Putamen (tissue), 1 donor: ENCODE measurements around the gene PLPP1.
"Not testable (repeated sequence)": the region's sequence is repeated elsewhere in the genome, so short reads cannot be mapped to it uniquely, and the experiment has no call there.

ENCODE experiments used
- DNase-seq: peaks from one replicate; pipeline ENCODE4 v3.0.0-alpha.2; 2016; ENCODE audit warnings: low spot score

Gene PLPP1

DNA sequence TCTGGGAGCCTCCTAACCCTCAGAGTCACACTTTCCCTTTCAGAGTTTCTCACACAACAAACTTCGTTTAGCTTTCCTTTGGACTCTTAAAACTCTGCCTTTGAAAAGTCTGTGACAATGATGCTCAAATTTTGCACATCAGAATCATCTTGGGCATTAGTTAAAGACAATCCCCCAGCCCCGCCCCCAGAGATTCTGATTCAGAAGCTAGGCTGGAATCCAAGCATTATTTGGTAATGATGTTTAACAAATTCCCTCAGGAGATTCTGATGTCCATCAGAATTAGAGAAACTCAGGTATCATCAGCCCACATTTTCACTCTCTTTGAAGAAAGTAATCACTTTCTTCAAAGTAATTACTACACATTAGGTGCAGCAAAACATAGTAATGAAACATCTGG is 9.6 kb upstream of the PLPP1 start:
- no peak for DNase-seq

DNA sequence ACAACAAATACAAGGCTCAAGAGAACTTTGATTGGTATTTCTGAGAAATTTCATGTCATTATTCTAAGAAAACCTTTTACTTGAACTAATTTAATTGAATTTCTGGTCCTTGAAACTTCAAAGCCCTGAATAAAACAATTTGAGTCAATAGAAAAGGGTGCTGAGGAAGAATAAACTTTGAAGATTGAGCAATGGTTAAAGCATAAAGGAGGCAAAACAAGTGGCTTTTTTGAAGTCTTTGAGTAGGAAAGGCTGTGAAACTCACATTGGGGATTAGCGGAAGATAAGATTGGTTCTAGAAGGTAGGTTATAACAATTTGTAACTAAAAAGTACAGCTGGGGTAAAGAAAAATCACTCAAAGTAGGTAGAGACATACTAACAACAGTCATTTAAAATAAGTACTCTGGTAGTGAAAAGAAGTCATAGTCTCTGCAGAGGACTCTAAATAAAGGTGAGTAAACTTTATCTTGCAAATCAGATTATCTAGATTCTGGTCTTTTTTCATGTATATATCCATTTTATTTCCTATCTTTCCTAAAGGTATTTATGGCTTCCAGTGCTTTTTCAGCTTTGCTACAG is 6.4 kb upstream of the PLPP1 start:
- no peak for DNase-seq

DNA sequence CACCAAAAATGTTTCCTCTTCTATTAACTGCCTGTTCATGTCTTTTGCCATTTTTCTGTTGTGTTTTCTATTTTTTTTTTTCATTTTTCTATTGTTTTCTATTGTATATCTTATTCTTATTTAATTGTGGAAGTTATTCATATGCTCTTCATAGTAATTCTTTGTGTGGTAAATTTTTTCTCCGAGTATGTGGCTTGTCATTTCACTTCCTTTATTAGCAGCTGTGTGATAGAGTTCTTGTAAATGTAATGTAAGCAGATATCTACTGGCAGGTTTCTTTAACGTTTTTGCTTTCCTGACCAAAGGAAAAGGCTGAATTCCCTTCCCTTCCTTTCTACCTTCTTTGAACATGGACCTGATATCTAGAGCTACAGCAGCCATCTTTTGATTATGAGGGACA is 5.8 kb upstream of the PLPP1 start:
- no peak for DNase-seq

DNA sequence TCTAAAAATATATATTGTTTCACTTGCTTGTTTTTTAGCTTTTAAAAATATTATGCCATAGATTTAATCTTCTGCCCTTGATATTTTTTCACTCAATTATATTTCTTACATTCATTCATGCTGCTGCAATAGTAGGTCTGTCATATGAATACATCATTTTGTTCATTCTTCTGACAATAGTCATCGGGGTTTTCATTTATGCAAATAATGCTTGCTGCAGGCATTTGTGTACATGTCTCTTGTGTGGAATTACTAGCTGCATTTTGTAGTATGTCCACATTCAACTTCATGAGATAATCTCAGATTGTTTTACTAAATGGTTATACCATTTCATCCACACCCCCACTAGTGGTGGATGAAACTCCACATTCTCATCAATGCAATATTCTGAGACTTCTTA is 5.3 kb upstream of the PLPP1 start:
- no peak for DNase-seq

DNA sequence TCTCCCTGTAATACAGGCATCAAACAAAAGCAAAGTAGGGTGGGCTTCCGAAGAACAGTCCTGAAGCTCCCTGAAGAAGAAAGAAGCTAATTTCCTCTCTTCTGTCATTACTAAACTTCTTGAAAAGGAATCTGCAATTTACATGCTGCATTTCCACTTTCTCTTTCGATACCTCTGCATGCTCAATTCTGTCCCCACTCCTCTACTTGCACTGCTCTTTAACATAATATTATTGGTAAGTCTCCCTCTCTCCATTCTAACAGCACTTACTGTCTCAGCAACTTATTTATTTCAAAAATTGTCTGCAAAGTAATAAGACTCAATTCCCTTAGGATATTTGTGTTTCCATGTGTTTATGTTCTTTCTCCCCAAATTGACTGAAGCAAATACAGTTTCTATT is 3.9 kb upstream of the PLPP1 start:
- DNase-seq = no peak

DNA sequence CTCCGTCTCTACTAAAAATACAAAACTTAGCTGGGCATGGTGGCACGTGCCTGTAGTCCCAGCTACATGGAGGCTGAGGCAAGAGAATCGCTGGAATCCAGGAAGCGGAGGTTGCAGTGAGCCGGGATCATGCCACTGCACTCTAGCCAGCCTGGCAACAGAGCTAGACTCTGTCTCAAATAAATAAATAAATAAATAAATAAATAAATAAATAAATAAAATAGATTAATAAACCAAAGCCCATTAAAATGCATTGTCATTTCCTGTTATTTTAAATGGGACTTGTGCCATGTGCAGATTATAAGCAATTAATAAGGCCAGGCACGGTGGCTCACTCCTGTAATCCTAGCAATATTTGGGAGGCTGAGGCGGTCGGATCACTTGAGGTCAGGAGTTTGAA is 2.6 kb upstream of the PLPP1 start:
- not testable (repeated sequence) for DNase-seq

DNA sequence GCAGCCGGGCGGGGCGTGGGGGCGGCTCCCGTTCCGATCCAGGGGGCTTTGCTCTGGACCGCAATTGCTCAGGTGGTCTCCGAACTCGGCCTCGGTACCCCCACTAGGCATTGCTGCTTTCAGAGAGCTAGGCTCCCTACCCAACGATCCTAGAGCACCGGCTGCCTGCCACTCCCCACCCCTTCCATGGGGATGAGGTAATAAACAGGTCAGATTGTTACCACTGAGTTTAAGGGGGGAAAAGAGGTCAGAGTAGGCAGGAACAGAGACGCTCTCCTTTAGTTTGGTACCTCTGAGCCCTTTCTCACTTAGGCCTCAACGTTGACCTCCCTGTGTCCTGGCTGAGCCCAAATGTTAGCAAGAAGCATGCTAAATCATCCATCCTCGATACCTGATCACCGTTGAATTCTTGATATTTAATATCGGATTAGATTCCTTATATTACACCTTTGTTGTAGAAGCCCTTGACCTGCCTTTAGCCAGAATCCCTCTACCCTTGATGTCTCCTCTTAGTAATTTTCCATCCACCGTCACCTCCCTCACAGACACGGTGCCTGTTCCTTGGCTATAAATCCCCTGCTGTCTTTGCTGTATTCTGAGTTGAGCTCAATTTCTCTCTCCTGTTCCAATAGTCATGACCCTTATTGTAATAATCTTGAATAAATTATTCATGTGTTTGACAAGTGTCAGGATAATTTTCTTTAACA is 588 bp upstream of the PLPP1 start:
- no peak for DNase-seq

DNA sequence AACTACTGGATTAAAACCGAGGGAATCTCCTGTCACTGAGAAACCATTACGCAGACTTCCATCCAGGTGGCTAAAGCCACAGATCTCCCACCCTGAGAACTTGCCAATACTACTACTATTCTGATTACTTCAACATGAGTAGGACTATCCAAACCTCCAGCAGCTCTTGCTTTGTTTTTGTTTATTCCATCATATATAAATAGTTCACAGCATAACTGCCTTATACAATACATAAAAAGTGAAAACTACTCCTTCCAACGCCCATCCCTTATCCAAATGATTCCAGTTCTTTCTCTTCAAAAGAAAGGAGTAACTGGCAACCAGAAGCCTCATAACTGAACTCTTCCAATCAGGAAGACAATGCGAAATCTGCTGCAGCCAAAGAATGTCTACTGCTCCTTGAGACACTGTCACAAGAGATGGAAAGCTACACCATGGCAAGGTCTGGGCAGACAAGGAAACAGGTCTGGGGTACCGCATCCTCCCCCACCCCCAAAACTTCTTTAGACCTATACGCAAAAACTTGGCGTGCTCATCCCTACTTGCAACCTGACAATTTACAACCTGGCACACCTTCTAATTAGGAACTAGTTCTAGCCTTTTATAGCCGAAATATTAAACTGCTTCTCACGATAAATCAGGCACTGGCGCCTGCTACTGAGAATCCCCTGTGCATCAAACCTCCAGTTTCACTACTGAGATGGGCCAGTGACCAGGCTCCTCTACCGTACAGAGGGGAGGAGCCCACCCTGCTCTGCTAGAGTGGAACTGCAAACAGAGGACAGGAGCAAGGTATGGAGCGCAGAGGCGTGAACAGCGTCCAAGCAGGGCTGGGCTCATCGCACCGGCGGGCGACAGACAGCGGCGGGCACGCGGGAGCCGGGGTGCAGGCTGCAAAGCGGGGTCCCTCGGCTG is 986 bp downstream of the PLPP1 start:
- no peak for DNase-seq

DNA sequence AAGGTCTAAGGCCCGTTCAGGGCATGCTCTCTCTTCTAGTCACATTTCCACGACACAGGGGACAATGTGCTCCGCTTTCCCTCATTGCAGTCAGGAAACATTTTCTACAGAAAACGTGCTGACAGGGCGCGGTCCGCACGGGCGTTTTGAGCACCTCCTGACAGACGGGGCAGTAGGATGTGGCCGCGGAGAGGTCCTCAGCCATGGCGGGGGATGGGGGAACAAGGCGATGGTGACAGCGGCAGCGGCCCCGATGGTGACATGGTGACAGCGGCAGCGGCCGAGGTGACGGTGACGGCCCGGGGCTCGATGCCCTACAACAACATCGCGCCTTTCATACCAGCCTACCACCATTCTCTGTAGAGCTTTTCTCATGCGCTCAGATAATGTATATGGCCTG is 4.1 kb downstream of the PLPP1 start:
- DNase-seq = no peak

DNA sequence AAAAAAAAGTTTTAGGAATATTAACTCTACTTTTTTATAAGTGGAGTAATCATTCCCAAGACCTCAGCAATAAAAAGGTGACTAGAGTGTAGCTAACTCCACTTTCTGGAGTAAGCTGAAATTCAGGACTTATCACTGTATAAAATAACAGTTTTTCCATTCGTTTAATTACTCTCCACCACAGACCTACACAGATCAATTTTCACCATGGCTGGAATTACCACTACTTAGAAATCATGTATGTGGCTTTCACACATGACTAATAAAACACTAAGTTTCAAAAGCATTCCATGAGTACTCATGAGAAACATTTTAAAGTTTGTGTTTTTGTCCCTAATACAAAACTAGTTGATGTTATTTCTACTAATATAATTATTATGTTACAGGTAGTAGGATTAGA is 9.9 kb downstream of the PLPP1 start:
- DNase-seq = no peak

DNA sequence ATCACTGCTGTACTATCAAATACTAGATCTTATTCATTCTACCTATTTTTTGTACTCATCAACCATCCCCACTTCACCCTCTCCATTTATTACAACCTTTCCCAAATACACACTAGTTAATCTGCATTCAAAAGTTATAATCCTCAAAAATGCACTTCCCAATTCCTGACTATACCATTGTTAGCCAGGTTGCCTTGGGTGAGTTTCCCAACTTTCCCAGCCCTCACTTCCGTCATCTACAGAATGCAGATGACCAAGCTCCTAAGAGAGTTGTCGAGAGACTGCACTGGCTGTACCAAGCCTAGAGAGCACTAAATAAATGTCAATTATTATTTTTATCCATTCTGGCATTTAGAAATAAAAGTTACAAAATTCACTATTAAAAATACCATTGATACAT is 11.5 kb downstream of the PLPP1 start:
- DNase-seq = no peak

DNA sequence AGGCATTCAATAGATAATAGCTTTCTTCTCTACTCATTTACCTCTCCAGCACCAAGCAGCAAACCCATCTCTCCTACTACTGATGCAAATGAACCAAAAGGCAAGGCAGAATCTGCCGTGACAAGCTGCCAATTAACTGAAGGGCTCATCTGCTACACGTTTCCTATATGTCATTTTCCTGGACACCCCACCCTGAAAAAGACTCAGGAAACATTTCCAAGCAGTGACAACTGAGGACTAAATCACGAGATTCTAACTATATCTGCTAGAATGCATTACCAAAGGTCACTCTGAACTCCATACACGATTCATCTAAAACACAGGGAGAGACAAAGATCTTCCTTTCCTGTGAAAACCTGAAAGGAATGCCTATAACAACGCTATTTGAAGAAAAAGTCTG is 12.9 kb downstream of the PLPP1 start:
- DNase-seq = no peak

DNA sequence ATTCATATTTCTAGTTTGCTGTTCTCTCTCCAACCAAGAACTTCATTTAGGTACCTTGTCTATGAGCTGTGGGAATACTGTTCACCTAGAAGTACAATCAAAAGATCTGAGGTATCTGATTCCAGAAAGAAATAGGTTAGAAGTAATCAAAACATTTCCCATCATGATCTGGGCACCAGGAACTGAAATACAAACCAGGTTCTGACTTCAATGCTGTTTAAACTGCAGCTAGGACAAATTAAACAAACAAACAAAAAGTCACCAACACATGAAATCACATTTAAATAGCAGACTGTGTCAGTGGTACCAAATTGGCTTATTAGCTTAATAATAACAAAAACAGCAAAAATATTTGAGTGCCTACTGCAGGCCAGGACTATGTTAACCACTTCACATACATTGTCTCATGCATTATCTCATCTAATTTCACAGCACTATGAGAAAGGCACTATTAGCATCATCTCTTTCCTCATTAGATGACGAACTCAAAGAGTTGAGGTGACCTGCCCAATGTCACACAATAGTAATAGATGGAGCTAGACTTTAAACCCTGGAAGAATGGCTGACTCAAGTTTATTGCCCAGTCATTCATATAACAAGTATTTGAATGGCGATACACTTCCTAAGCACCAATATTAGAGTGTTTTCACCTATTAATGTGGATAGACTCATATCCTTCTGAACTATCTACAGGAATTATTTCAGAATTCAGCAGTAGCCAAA is 14.5 kb downstream of the PLPP1 start:
- no peak for DNase-seq

DNA sequence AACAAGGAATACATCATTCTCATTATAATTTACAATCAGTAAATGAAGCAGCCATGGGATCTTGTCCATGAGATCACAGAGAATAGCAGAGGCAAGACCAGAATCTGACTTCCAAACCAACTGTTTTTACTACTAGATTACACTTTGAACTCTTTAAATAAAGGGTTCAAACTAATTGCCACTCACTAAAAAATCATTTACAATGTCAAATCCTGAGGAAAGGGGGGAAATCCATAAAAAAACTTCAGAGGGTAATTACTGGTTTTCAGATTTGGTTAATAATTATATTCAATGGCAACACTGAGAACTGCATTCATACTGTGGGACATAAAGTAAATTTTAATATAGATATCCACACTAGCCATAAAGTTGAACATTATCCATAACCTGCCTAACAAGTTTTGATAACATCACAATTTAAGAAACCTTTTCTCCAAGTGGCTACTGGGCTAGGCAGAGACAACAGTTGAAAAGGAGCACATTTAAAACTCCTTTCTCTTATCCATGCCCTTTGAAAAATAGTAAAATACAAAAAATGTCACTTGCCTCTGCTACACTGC is 15.9 kb downstream of the PLPP1 start:
- DNase-seq = no peak

DNA sequence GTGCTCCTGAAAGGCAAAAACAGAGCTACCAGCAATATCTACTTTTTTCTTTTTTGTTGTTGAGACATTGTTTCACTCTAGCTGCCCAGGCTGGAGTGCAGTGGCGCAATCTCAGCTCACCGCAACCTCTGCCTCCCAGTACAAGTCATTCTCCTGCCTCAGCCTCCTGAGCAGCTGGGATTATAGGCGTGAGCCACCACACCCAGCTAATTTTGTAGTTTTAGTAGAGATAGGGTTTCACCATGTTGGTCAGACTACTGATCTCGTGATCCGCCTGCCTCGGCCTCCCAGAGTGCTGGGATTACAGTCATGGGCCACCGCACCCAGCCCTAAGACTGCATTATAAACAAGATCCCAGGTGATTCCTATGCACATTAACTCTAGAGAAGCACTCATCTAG is 17.0 kb downstream of the PLPP1 start:
- DNase-seq = no peak

DNA sequence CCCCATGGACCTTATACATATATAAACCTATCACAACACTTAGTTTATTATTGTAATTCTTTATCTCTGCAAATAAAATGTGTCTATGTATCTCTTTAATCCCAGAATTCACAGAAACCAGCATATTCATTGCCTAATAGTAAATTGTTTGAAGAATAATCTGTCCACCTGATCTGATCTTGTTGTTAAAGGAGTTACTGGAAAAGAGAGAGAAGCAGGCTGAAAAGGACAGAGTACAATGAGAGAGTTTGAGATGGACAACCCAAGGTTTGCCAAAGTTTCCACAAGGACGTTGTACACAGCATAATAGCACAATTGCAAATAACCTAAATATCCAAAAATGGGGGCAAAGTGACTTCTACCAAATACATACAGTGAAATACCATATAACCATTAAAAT is 23.8 kb downstream of the PLPP1 start:
- no peak for DNase-seq

DNA sequence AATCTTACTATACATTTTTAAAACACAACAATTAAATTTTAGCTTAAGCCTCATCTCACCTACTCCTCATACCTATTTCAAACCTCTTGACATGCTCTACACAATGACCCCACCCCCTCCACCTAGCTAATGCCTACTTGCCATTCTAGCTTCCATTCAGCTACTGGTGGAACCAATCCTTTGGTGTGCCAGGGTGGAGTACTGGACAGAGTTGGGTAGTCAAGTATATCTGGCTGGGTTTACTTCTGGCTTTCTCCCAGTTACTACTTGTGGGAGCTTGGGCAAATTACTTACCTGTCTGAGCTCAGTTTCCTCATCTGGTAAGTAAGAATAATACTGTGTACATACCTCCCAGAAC is 24.3 kb downstream of the PLPP1 start:
- DNase-seq = no peak

DNA sequence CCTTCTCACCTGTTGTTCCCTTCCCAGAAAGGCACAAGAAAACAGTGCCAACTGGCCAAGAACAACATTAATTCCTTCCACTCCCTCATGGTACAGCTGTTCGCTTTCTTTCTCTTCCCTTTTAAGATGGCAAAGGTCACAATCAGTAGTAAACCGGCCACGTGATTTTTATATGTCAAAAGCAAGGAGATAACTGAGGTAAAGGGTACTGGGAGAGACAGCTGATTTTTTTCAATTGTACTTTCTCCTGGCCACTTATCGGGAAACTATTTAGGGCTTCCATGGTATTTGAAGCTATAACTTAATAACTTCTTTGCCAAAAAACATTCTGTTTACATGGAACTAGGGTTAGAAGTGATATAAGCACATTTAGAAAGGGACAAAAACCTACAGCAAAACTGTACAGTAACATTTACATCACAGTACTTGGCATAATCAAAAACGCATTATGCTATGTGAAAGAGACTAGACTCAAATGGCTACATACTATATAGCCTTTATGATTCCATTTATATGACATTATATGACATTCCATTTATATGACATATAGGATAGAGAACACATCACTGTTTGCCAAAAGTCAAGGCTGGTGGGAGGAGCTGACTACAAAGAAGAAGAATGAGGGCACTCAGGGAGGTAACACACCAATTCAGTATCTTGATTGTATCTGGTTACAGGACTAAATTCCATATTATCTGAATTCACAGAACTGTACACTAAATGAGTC is 24.8 kb downstream of the PLPP1 start:
- DNase-seq = no peak

DNA sequence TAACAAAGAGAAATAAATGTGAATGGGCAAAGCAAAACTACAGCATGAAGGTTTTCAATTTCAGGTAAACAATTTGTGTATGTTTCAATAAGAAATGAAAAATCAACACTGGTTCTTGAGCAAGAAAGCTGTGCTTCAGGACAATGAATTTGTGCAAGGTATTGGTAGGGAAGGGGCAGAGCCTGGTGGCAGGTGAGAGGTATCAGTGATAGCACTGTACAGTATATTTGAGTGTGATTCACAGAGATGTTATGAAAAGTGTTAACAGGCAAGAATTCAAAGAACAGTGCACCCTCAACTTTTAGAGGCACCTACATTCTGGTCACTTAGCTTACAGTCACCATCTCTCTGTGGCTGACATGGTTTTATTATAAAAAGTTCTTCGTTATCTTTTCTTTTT is 25.7 kb downstream of the PLPP1 start:
- no peak for DNase-seq

DNA sequence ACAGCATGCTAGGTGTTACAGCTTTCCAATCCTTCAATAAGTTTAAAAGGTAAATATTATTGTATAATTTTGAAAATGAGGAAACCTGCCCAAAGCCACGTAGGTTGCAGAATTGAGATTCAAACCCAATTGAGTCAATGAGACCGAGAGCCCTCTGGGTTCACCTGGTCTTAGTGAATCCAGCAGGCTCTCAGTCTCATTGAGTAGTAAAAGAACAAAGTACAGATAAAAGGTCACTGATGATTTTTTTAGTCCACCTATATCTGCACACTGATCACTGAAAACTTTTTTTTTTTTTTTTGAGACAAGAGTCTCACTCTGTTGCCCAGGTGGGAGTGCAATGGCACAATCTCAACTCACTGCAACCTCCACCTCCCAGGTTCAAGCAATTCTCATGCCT is 27.2 kb downstream of the PLPP1 start:
- DNase-seq = no peak

DNA sequence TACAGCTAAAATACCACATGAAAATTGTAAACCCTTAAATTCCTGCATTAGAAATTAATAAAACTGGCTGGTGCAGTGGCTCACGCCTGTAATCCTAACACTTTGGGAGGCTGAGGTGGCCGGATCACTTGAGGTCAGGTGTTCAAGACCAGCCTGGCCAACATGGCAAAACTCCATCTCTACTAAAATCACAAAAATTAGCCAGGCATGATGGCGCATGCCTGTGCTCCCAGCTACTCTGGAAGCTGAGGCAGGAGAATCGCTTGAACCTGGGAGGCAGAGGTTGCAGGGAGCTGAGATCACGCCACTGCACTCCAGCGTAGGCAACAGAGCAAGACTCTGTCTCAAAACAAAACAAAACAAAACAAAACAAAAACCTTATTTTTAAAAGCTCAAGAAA is 29.1 kb downstream of the PLPP1 start:
- not testable (repeated sequence) for DNase-seq

DNA sequence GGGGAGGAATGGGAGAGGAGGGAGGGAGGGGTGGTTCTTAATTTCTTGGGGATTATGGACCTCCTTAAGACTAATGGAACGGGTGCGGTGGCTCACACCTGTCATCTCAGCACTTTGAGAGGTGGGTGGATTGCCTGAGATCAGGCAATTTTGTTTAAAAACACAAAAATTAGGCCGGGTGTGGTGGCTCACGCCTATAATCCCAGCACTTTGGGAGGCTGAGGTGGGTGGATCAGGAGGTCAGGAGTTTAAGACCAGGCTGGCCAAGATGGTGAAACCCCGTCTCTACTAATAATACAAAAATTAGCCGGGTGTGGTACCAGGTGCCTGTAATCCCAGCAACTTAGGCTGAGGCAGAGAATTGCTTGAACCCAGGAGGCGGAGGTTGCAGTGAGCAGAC is 30.8 kb downstream of the PLPP1 start:
- not testable (repeated sequence) for DNase-seq
